GM12873 (cell line): ENCODE results near the gene TBPL1.

Experiments
- TF ChIP-seq, protein P1 (sequence below): IDR thresholded peaks from 2 replicates; pipeline ENCODE4 v1.5.1; 2012; ENCODE audit warnings: low read depth, mild to moderate bottlenecking, moderate library complexity, low read length, control low read depth; ENCODE audit not compliant: insufficient read depth; ENCODE audit errors: missing control alignments

Gene TBPL1

DNA sequence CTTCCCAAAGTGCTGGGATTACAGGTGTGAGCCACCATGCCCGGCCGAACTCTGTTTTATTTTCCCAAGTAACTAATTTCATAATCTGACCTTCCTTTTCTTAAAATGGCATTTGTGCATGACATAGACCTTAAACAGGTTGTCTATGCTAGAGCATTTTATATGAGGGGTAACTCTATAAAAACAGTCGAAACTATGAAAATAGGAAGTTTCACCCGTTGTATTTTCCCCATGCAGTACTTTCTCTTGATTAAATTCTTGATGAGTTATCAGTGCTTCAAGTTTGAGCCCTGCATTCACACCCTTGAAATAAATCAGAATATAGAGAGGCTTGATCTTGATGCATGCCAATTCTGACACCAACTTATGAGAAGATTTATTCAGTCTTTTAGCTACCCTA, 11.7 kb downstream of the TBPL1 start:
- TF ChIP-seq, protein P1, sequence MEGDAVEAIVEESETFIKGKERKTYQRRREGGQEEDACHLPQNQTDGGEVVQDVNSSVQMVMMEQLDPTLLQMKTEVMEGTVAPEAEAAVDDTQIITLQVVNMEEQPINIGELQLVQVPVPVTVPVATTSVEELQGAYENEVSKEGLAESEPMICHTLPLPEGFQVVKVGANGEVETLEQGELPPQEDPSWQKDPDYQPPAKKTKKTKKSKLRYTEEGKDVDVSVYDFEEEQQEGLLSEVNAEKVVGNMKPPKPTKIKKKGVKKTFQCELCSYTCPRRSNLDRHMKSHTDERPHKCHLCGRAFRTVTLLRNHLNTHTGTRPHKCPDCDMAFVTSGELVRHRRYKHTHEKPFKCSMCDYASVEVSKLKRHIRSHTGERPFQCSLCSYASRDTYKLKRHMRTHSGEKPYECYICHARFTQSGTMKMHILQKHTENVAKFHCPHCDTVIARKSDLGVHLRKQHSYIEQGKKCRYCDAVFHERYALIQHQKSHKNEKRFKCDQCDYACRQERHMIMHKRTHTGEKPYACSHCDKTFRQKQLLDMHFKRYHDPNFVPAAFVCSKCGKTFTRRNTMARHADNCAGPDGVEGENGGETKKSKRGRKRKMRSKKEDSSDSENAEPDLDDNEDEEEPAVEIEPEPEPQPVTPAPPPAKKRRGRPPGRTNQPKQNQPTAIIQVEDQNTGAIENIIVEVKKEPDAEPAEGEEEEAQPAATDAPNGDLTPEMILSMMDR, result no peak

DNA sequence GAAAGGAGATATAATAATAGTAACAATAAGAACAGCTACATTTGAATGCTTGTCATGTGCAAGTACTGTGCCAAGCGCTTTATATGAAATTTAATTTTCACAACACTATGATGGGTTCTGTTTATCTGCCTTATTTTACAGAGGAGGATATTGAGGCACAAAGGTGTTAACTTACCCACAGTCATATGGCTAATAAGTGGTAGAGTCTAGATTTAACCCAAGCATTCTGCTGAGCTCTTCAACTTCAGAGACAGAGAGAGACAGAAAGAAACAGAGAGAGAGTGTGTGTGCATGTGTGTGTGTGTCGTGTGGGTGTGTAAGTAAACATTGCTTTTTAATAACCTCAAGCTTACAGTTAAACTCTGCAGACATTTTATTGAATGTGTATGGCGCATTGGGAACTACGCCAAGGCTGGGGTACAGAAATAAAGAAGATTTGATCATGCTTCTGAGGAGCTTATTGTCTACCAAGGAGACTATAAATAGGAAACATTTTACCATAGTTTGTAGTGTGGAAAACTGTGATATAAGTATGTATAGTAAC, 12.9 kb downstream of the TBPL1 start:
- TF ChIP-seq, protein P1, result no peak

DNA sequence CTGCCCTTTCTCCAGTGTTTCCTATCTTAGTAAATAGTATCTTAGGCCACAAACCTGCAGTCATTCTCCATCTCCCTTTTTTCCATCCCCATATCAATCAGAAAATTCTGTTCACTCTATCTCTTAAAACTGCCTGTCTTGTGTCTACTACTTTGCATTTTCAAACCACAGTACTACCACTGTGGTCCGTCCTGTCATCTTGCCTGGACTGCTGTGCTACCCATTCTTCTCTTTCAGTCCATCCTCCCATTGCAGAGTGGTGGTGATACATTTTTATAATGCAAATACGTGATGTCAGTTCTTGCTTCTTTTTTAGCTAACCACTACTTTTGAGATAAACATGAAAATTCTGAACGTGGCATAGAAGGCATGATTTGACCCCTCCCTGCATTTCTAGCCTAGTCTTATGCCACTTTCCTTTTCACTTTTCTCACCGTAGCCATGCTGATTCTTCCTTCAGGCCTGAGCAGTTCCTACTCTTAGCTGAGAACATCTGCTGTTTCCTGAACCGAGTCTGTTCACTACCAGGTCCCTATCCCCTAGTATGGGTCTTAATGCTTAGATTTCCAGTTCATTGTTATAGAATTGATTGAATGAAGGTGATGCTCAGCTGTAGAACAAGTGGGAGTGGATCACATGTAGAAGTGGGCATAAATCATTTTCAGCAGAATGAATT, 13.8 kb downstream of the TBPL1 start:
- TF ChIP-seq, protein P1, result no peak

DNA sequence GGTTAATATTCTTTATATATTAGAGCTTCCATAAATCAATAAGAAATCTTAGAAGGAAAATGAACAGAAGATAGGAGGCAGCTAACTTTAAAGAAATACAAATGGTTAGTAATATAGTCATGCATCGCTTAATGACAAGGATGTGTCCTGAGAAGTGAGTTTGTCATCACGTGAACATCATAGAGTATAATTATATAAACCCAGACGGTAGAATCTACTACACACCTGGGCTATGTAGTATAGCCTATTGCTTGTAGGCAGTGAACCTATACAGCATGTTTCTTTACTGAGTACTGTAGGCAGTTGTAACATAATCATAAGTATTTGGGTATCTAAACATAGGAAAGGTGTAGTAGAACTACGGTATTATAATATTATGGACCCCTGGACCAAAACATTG, 14.3 kb downstream of the TBPL1 start:
- TF ChIP-seq, protein P1, result no peak

DNA sequence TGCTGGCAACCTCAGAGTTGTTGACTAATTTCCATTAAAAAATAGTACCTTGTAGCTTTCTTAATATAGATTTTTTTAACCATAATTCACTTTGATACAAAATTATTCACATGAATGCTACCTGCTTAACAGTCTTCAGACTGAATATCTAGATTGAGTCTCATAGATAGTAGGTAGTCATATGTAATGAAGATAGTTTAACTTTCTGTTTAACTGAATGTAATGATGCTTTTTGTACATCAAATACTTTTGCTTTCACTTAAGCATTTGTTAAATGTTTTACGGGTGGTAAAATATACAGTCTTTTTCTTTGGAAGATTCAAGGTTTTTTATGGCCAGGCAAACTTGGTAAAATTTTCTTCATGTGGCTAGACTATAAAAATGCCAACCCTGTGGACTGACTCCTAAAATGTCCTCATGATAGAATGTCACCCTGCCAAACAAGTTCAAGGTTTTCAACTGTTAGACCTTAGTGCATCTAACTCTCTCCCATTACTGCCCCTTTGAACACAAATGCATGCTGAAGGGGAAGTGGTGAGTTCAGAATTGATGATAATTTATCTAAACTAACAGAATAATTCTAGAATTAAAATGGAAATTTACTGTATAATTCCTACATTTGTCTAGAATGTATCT, 16.4 kb downstream of the TBPL1 start:
- TF ChIP-seq, protein P1, result no peak

DNA sequence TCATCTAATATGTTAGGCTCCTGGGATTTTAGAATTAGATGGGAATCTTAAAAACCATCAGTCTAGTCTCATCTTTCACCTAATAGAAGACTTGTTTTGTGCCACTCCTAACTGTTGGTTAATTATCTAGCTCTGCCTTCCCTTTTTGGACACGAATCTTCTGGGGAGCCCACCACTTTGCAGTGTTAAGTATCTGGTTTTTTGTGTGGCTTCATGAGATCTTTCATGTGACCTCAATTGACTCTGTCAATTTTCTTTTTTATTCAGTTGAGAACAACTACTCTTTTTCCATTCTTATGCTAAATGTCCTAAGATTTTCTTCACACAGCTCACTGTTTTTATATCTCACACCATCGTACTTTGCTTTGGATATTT, 16.9 kb downstream of the TBPL1 start:
- TF ChIP-seq, protein P1, result no peak

DNA sequence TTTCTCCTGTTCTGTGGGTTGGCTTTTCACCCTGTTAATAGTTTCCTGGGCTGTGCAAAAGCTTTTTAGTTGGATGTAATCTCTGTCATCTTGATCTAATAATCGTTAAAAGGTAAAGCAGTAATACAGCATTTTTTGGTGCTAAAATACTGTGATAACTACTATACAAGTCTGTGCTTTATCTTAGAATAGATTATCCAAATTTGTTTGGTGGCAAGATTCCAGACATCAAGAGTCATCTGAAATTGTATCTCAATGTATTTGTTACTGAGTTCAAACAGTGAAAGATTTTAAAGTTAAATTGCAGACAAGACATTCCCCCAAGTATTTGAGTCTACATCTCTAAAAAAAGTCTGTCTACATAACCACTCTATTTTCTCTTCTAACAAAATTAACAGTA, 18.8 kb downstream of the TBPL1 start:
- TF ChIP-seq, protein P1, result no peak
